ENCODE results near the gene GEMIN5. TPM values are rescaled to one million over a fixed set of nuclear protein-coding genes. Genes with fewer than 3 reads are reported as not detected.
A peak's percentile ranks its signal among the peaks of the same experiment; 100 is the strongest.

The GEMIN5 gene
- total RNA-seq, 1 donor from 2014 or later = 13.9 TPM

- Mint-ChIP-seq H3K4me1 (ENCODE audit: low read depth, unreplicated experiment) (peaks cover 5% of the 10 kb centered on the region), H3K4me3 (ENCODE audit: unreplicated experiment) (no peak overlapping the region), H3K27ac (ENCODE audit: unreplicated experiment) (peak overlapping the region; percentile 48), H3K9me3 (ENCODE audit: unreplicated experiment) (peaks cover 5% of the 10 kb centered on the region), H3K36me3 (ENCODE audit: unreplicated experiment) (peaks cover 2% of the 10 kb centered on the region), H3K27me3 (ENCODE audit: unreplicated experiment) (no peaks in the 10 kb centered on the region)
- no peak for TF ChIP-seq CTCF (IDR thresholded peaks at IDR 0.05; ENCODE audit: partially characterized antibody, unreplicated experiment)
- peak; percentile 42 for DNase-seq
Measured at GRCh38 chr5:154868702-154869101, 69.3 kb downstream of the GEMIN5 start.

GRCh38 chr5:154866841-154867240 is 71.2 kb downstream of the GEMIN5 start:
- H3K36me3 Mint-ChIP-seq (ENCODE audit: unreplicated experiment) = no peaks in the 10 kb centered on the region
- no peaks in the 10 kb centered on the region for H3K27me3 Mint-ChIP-seq (ENCODE audit: unreplicated experiment)
- no peak for DNase-seq
- no peak overlapping the region for H3K4me3 Mint-ChIP-seq (ENCODE audit: unreplicated experiment)
- TF ChIP-seq CTCF (IDR thresholded peaks at IDR 0.05; ENCODE audit: partially characterized antibody, unreplicated experiment) = no peak
- H3K27ac Mint-ChIP-seq (ENCODE audit: unreplicated experiment) = no peak overlapping the region
- peaks cover 7% of the 10 kb centered on the region for H3K4me1 Mint-ChIP-seq (ENCODE audit: low read depth, unreplicated experiment)
- peaks cover 5% of the 10 kb centered on the region for H3K9me3 Mint-ChIP-seq (ENCODE audit: unreplicated experiment)

GRCh38 chr5:154865466-154866184 is 72.4 kb downstream of the GEMIN5 start:
- Mint-ChIP-seq H3K4me3 (ENCODE audit: unreplicated experiment) (no peak overlapping the region), H3K27me3 (ENCODE audit: unreplicated experiment) (no peaks in the 10 kb centered on the region), H3K9me3 (ENCODE audit: unreplicated experiment) (peaks cover 5% of the 10 kb centered on the region), H3K36me3 (ENCODE audit: unreplicated experiment) (no peaks in the 10 kb centered on the region), H3K4me1 (ENCODE audit: low read depth, unreplicated experiment) (peaks cover 7% of the 10 kb centered on the region), H3K27ac (ENCODE audit: unreplicated experiment) (no peak overlapping the region)
- TF ChIP-seq CTCF (IDR thresholded peaks at IDR 0.05; ENCODE audit: partially characterized antibody, unreplicated experiment) = no peak
- no peak for DNase-seq

GRCh38 chr5:154863291-154864080 is 74.5 kb downstream of the GEMIN5 start:
- no peak for TF ChIP-seq CTCF (IDR thresholded peaks at IDR 0.05; ENCODE audit: partially characterized antibody, unreplicated experiment)
- no peak overlapping the region for H3K4me3 Mint-ChIP-seq (ENCODE audit: unreplicated experiment)
- H3K4me1 Mint-ChIP-seq (ENCODE audit: low read depth, unreplicated experiment) = peaks cover 15% of the 10 kb centered on the region
- peaks cover under 1% of the 10 kb centered on the region for H3K9me3 Mint-ChIP-seq (ENCODE audit: unreplicated experiment)
- H3K36me3 Mint-ChIP-seq (ENCODE audit: unreplicated experiment) = no peaks in the 10 kb centered on the region
- peaks cover 4% of the 10 kb centered on the region for H3K27me3 Mint-ChIP-seq (ENCODE audit: unreplicated experiment)
- no peak for DNase-seq
- H3K27ac Mint-ChIP-seq (ENCODE audit: unreplicated experiment) = no peak overlapping the region

- no peak for TF ChIP-seq CTCF (IDR thresholded peaks at IDR 0.05; ENCODE audit: partially characterized antibody, unreplicated experiment)
- no peak overlapping the region for H3K4me3 Mint-ChIP-seq (ENCODE audit: unreplicated experiment)
- no peak for DNase-seq
- H3K27ac Mint-ChIP-seq (ENCODE audit: unreplicated experiment) = no peak overlapping the region
- H3K4me1 Mint-ChIP-seq (ENCODE audit: low read depth, unreplicated experiment) = peaks cover 15% of the 10 kb centered on the region
- H3K27me3 Mint-ChIP-seq (ENCODE audit: unreplicated experiment) = peaks cover 5% of the 10 kb centered on the region
- peaks cover 3% of the 10 kb centered on the region for H3K9me3 Mint-ChIP-seq (ENCODE audit: unreplicated experiment)
- no peaks in the 10 kb centered on the region for H3K36me3 Mint-ChIP-seq (ENCODE audit: unreplicated experiment)
Measured at GRCh38 chr5:154862766-154863165, 75.2 kb downstream of the GEMIN5 start.

Measured in glutamatergic neuron (in vitro differentiated cells).